ENCODE results near the gene TSTD1. TPM values are rescaled to one million over a fixed set of nuclear protein-coding genes. Genes with fewer than 3 reads are reported as not detected.
"Not testable (repeated sequence)": the region's sequence is repeated elsewhere in the genome, so short reads cannot be mapped to it uniquely, and the experiment has no call there.

Gene TSTD1
- total RNA-seq, 2 donors from 2014 or later: 59.3 to 66.8 TPM

GRCh38 chr1:161021970-161022353 is 16.8 kb downstream of the TSTD1 start:
- Mint-ChIP-seq H3K36me3 (peaks cover 7 to 11% of the 10 kb centered on the region in 2 donors), H3K27ac (no peak overlapping the region), H3K9me3 (peaks cover 0 to 4% of the 10 kb centered on the region in 2 donors)
- DNase-seq (ENCODE audit: low spot score in 2 of 2): no peak
- peak in 1 of 2 donors; percentile 63 for ATAC-seq

DNA sequence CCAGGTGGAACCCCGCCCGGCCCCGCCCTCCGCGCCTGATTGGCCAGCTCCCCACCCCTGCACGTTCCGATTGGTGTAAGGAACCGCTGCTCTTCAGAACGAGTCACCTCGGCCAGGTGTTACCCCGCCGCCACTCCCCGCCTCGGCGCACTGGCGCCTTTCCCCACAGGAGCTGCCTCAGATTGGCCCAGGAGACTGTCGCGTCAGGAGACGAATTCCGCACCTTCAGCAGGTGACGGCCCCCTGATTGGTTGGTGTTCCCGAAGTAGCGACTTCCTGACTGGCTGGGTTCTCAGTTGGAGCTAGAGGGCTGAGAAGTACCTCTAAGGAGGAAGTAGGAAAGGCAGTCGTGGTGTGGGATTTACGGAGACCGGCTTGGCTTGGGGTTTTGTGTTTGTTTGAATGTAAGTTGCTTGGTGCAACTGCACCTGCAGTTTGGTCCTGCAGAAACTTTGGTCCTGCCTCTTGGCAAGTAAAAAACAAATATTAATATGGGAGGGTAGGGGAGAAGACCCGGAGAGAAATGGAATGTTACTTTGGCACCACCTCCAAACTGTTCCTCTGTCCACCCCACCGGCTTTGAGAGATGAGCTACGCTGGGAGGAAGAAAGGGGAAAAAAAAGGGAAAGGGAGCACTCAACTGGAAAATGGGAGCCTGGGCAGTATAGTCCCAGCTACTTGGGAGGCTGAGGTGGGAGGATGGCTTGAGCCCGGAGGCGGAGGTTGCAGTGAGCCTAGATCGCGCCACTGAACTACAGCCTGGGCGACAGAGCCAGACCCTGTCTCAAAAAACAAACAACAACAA is 17.4 kb downstream of the TSTD1 start:
- peak; percentile 92 to 95 for ATAC-seq
- DNase-seq (ENCODE audit: low spot score in 2 of 2): peak; percentile 76 to 92
- peaks cover 0 to 4% of the 10 kb centered on the region in 2 donors for H3K9me3 Mint-ChIP-seq
- H3K27ac Mint-ChIP-seq: peak overlapping the region; percentile 29 to 72
- peaks cover 7% of the 10 kb centered on the region in 2 donors for H3K36me3 Mint-ChIP-seq

- peak within 1 kb of the TSS; percentile 29 to 72 for H3K27ac Mint-ChIP-seq
- H3K36me3 Mint-ChIP-seq: peaks cover 7% of the 10 kb centered on the region in 2 donors
- H3K9me3 Mint-ChIP-seq: peaks cover 0 to 4% of the 10 kb centered on the region in 2 donors
- peak; percentile 46 to 62 for ATAC-seq
- peak in 1 of 2 donors; percentile 66 for DNase-seq (ENCODE audit: low spot score in 2 of 2)
Observed at GRCh38 chr1:161020509-161021164, 18.1 kb downstream of the TSTD1 start, which contains the start of gene F11R. Gene F11R, minus strand, starts transcription at chr1:161021152. Its CDS starts 79 bp downstream, at chr1:161021073.

GRCh38 chr1:161019751-161020495 is 18.8 kb downstream of the TSTD1 start:
- DNase-seq (ENCODE audit: low spot score in 2 of 2) (no peak), ATAC-seq (peak in 1 of 2 donors; percentile 3)
- Mint-ChIP-seq H3K27ac (peak overlapping the region; percentile 1 to 72), H3K9me3 (peaks cover 0 to 4% of the 10 kb centered on the region in 2 donors), H3K36me3 (peaks cover 7% of the 10 kb centered on the region in 2 donors)

DNA sequence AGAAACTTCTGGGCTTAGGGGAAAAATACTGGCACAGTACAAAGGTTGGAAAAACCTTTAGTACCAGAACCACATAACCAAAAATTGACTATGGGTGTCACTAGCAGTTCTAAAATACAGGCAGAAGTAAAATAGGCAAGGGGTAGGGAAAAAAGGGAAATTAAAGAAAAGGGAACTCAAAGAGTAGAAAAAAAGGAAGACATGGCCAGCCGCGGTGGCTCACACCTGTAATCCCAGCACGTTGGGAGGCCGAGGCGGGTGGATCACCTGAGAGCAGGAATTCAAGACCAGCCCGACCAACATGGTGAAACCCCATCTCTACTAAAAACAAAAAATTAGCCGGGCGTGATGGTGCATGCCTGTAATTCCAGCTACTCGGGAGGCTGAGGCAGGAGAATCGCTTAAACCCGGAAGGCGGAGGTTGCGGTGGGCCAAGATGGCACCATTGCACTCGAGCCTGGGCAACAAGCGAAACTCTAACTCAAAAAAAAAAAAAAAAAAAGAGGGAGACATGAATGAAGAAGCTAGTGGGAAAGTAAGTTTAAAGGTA is 19.6 kb downstream of the TSTD1 start:
- not testable (repeated sequence) for H3K27ac Mint-ChIP-seq, ATAC-seq

DNA sequence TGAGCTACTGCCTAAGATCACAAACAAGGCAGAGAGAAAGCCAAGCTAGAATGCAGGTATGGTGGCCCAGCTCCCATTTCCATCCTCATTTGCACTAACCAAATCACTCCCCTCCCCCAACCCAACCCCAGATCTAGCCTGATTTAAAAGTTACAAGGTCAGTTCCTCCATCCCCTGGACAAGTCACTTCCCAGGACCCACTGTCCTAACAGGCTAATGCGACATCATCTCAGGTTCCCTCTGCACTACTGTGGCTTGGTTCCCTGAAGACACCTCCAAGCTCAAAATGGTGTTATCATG is 20.2 kb downstream of the TSTD1 start:
- DNase-seq (ENCODE audit: low spot score in 2 of 2) (no peak), ATAC-seq (no peak)
- Mint-ChIP-seq H3K9me3 (peaks cover 0 to 4% of the 10 kb centered on the region in 2 donors), H3K27ac (no peak overlapping the region), H3K36me3 (peaks cover 7% of the 10 kb centered on the region in 2 donors)

More for the DNA sequence above, 19.6 kb downstream of the TSTD1 start:
- not testable (repeated sequence) for DNase-seq (ENCODE audit: low spot score in 2 of 2); H3K36me3 Mint-ChIP-seq; H3K9me3 Mint-ChIP-seq

- Mint-ChIP-seq H3K9me3 (peaks cover 0 to 4% of the 10 kb centered on the region in 2 donors), H3K27ac (peak overlapping the region in 1 of 2 donors; percentile 24), H3K36me3 (peaks cover 7% of the 10 kb centered on the region in 2 donors)
- DNase-seq (ENCODE audit: low spot score in 2 of 2) (no peak), ATAC-seq (no peak)
Observed at GRCh38 chr1:161017756-161018630, 20.8 kb downstream of the TSTD1 start.

DNA sequence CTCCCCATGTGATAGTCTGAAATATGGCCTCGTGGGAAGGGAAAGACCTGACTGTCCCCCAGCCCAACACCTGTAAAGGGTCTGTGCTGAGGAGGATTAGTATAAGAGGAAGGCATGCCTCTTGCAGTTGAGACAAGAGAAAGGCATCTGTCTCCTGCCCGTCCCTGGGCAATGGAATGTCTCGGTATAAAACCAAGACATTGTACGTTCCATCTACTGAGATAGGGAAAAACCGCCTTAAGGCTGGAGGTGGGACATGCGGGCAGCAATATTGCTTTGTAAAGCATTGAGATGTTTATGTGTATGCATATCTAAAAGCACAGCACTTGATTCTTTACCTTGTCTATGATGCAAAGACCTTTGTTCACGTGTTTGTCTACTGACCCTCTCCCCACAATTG is 21.6 kb downstream of the TSTD1 start:
- DNase-seq (ENCODE audit: low spot score in 2 of 2); H3K27ac Mint-ChIP-seq; ATAC-seq; H3K36me3 Mint-ChIP-seq; H3K9me3 Mint-ChIP-seq: not testable (repeated sequence)

- not testable (repeated sequence) for H3K27ac Mint-ChIP-seq; H3K36me3 Mint-ChIP-seq; DNase-seq (ENCODE audit: low spot score in 2 of 2); H3K9me3 Mint-ChIP-seq; ATAC-seq
Observed at GRCh38 chr1:161016683-161017082, 22.1 kb downstream of the TSTD1 start.

GRCh38 chr1:161013488-161014230 is 25.1 kb downstream of the TSTD1 start:
- Mint-ChIP-seq H3K9me3 (no peaks in the 10 kb centered on the region), H3K27ac (peak overlapping the region; percentile 92 to 95), H3K36me3 (no peaks in the 10 kb centered on the region)
- DNase-seq (ENCODE audit: low spot score in 2 of 2) (peak; percentile 47 to 83), ATAC-seq (peak; percentile 86 to 89)

DNA sequence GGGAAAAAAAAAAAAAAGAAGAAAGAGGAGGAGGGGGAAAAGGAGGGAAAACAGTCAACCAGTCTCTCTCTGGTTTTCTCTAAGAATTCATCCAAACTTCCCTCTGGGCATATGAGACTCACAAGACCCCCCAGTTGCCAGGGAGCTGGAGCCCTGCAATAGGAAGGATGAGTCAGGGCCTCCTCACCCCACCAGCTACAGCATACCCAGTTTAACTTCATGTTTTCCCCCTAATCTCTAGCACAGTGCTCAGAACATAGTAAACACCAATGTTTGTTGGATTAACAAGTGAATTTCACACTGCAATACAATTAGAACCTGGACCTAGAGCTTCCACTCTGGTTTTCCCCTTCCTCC is 25.7 kb downstream of the TSTD1 start:
- ATAC-seq: peak in 1 of 2 donors; percentile 56

GRCh38 chr1:161012420-161012819 is 26.3 kb downstream of the TSTD1 start:
- Mint-ChIP-seq H3K36me3 (no peaks in the 10 kb centered on the region), H3K27ac (no peak overlapping the region), H3K9me3 (no peaks in the 10 kb centered on the region)
- ATAC-seq (no peak), DNase-seq (ENCODE audit: low spot score in 2 of 2) (no peak)

More for the DNA sequence above, 25.7 kb downstream of the TSTD1 start:
- Mint-ChIP-seq H3K36me3 (no peaks in the 10 kb centered on the region), H3K27ac (peak overlapping the region; percentile 92 to 95), H3K9me3 (no peaks in the 10 kb centered on the region)
- DNase-seq (ENCODE audit: low spot score in 2 of 2): no peak

DNA sequence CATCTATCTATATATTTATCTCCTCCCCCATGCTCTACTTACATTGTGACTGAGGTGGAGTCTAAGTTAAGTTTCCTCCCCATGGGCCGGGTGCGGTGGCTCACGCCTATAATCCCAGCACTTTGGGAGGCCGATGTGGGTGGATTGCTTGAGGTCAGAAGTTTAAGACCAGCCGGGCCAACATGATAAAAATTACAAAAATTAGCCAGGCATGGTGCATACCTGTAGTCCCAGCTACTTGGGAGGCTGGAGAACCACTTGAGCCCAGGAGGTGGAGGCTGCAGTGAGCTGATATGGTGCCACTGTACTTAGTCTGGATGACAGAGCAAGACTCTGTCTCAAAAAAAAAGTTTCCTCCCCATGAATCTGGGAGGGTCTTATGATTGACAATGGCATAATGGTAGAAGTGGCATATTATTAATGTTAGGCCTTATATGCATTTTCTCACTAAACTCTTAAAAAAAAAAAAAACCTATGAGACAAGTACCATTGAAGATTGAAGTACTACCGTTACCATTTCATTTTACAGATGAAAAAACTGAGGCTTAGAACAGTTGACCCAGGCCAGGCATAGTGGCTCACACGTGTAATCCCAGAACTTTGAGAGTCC is 29.1 kb downstream of the TSTD1 start:
- no peak for ATAC-seq
- Mint-ChIP-seq H3K27ac (no peak overlapping the region), H3K36me3 (no peaks in the 10 kb centered on the region), H3K9me3 (no peaks in the 10 kb centered on the region)
- DNase-seq (ENCODE audit: low spot score in 2 of 2): no peak

GRCh38 chr1:161008869-161009510 is 29.8 kb downstream of the TSTD1 start:
- ATAC-seq: no peak
- H3K9me3 Mint-ChIP-seq: no peaks in the 10 kb centered on the region
- no peak for DNase-seq (ENCODE audit: low spot score in 2 of 2)
- no peaks in the 10 kb centered on the region for H3K36me3 Mint-ChIP-seq
- H3K27ac Mint-ChIP-seq: no peak overlapping the region

All from activated naive CD4-positive, alpha-beta T cell treated with anti-CD3 and anti-CD28 coated beads, Interleukin-2, amount 50 U/mL, for 72 hours (primary cell).